C4-2B (cell line): Measurements from ENCODE around the gene CSNK1A1.

Experiments
- CTCF ChIP-seq: fragments of 450-650 bp; conservative IDR thresholded peaks from 2 replicates; pipeline ENCODE4 v1.5.1; 2017; ENCODE audit warnings: mild to moderate bottlenecking
- ZFX ChIP-seq: fragments of 450-650 bp; IDR thresholded peaks from 2 replicates; pipeline ENCODE4 v1.6.1; 2017

GRCh38 chr5:149532413-149532812 is 18.8 kb downstream of the CSNK1A1 start:
- TF ChIP-seq ZFX (no peak), CTCF (no peak)
